NT2/D1 (cell line): ENCODE results near the gene FNDC3B.

Source experiments
- SUZ12 ChIP-seq: IDR thresholded peaks from 2 replicates; pipeline ENCODE4 v1.6.1; 2011; ENCODE audit not compliant: insufficient read length, insufficient read depth; ENCODE audit errors: extremely low read depth
- YY1 ChIP-seq: IDR thresholded peaks from 2 replicates; pipeline ENCODE4 v1.6.1; 2011; ENCODE audit not compliant: insufficient read length, insufficient read depth
- ZNF274 ChIP-seq: IDR thresholded peaks from 2 replicates; pipeline ENCODE4 v1.6.1; 2011; ENCODE audit warnings: mild to moderate bottlenecking, low read depth, low read length

DNA sequence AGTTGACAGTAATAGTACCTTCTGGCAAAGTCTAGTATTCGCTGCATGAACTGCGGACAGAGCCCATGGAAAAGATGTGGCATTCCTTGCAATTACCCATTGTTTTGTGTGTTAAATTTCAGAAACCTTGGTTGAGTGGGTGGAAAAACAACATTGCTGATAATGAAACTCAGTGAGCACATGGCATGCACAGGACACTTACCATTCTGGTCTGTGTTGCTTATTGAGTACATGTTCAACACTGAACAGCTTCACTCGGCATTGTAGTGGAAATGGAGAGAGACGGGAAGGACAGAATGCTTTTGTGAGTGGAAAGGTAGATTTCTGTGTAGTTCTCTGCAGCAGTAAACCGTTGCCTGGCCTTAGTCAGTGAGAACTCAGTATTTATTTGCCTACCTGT, 165.3 kb downstream of the FNDC3B start:
- TF ChIP-seq ZNF274 = no peak
- TF ChIP-seq YY1 = no peak
- no peak for TF ChIP-seq SUZ12
